Upper lobe of left lung (tissue), 4 donors: ENCODE data around the gene USP13.

Source experiments
- CTCF ChIP-seq, 6 experiments: fragments of 450-650 bp in 4 of 6; fragments of 200-600 bp in 2 of 6; sonication (generic) in 2 of 6; IDR thresholded peaks; one replicate each; pipeline ENCODE4 v1.5.1; 2016 to 2019; ENCODE audit warnings: antibody characterized with exemption in 6 of 6
- EP300 ChIP-seq, 4 donors: sonication (generic); formaldehyde crosslinking; IDR thresholded peaks; one replicate each; pipeline ENCODE4 v1.5.1; 2017; ENCODE audit warnings: antibody characterized with exemption in 4 of 4, control low read depth in 2 of 4
- POLR2A ChIP-seq, 4 donors: fragments of 450-650 bp; IDR thresholded peaks; one replicate each; pipeline ENCODE4 v1.5.1; 2016 to 2017; ENCODE audit warnings: antibody characterized with exemption in 4 of 4, mild to moderate bottlenecking in 2 of 4
- POLR2AphosphoS5 ChIP-seq, 2 donors: sonication (generic); formaldehyde crosslinking; IDR thresholded peaks; one replicate each; pipeline ENCODE4 v1.5.1; 2017; ENCODE audit warnings: antibody characterized with exemption in 2 of 2

DNA sequence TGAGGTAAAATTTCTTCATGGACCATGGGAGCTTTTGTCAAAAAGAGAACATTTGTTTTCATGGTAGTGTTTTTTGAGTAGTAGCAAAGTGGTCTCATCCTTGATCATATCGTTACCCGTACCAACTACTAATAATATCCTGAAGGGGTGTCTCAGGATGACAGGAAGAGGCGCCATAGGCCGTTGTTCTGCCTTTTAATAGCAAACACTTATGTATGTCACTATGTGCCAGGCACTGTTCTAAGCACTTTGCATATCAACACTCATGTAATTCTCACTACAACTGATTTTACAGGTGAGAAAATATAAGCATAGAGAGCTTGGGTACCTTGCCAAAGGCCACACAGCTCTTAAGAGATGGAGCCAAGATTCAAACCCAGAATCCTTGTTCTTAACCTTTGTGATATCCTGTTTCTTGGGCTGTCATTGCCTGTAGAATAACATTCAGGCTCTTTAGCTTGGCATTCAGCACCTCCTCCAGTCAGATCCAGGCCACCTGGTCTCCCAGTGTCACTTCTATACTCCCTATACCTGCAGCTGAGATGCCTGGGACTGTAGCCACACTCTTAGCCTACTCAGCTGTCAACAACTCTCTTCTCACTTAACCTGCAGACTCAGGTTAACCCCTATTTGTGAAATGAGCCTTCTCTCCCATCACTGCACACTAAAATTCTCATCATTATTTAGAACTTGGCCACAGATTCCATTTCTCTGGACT, 113.7 kb downstream of the USP13 start:
- no peak for TF ChIP-seq CTCF (IDR thresholded peaks at IDR 0.05)
- TF ChIP-seq EP300 (IDR thresholded peaks at IDR 0.05): no peak
- TF ChIP-seq POLR2A (IDR thresholded peaks at IDR 0.05): no peak
- TF ChIP-seq POLR2AphosphoS5 (IDR thresholded peaks at IDR 0.05): no peak
